SIG-M5 treated with dmso at 0.1 percent for 504 hours (cell line): ENCODE data around the gene SND1.

Experiments used
- DNase-seq: peaks from one replicate; lab custom pipeline; 2025; ENCODE audit not compliant: unreplicated experiment; lab: John Stamatoyannopoulos, UW

Gene SND1

DNA sequence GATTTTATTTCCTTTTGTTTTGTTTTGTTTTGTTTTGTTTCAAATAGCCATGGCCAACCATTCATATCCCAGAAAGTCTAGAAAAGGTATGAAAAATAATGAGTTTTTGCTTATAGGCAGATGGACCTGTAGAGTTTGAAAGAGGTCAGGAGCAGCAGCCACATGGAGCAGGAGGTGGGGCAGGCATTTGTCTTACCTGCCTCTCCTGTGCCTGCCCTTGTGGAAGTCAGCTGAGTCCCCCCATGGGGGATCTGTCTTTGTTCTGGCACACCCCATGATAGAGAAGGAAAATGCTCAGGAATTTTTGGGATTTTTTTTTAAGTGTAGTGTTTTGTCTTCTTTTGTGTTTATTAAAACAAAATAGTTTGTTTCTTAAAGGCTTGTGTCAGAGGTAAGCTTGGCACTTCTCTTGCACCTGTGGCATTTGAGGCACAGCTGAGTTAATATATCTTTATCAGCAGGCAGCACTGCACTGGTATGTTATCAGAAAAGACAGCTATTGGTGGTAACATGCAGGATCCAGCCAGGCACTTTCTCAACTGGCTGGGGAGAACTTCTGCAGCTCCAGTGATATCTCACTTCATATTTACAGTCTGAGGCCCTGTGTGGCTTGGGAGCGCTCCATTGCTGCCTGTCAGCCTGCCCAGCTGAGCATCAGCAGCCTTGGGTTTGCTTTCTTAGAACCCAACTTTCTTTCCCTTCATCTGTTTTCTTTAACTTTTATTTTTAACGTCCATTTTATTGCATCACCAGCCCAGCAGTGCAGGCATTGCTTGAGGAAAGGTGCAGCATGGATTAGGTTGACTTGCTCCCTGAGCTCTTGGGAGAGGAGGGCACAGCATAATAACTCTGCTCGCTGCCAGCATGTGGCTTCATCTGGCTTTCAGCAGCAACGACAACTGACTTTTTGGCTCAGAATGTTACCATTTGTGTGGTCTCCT lies 334.9 kb downstream of the SND1 start:
- no peak for DNase-seq

DNA sequence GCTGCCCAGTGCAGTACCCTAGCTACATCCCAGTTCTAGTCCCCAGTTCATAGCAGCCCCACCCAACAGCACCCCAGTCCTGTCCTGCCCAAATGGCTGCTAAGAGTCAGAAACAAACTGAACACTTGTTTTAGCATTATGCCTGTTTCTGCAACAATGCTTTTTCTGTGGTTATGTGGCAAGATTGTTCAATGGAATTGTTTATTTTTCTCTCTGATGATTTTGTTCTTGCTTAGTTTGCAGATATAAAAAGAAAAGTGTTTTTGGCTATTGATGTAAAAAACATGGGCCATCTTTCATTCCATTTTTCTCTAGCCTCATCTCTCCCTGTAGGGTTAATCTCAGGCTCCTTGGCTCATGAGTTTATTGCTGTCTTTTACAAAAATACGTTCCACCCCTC lies 336.8 kb downstream of the SND1 start:
- no peak for DNase-seq

DNA sequence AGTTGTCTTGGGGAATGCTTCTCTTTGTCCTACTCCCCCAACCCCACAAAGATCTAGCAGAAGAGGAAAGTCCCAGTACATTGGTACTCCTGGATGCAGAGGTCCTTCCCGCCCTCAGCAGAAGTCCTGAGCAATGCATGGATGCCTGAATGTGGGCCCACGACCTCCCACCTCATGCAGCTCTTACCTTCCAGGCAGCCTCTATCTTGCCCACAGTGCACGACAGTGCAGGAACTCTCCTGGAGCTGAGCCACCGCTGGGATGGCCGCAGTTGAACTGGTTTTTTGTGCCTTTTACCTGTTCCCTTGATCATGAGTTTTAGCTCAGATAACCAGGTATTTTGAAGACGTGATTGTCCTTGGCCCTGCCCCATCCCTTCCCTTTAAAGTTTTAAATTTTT lies 341.3 kb downstream of the SND1 start:
- no peak for DNase-seq

DNA sequence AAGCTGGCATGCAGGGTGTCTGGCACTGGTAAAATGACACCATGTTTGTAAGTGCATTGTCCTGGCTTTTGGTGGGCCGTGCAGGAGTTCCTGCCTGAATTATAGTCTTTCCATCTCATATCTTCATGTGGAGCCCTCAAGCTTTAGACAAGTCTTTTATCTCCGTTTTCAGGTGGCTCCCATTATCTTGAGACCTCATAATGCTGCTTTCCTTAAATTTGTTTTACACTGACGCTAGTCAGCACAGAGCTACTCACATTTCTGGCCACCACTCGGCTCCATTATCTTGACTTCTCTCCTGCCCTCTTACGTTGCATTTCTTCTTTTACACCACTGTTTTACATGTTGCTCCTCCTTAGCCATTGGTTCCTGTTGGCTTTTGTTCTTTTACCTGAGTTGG lies 342.0 kb downstream of the SND1 start:
- DNase-seq = no peak

DNA sequence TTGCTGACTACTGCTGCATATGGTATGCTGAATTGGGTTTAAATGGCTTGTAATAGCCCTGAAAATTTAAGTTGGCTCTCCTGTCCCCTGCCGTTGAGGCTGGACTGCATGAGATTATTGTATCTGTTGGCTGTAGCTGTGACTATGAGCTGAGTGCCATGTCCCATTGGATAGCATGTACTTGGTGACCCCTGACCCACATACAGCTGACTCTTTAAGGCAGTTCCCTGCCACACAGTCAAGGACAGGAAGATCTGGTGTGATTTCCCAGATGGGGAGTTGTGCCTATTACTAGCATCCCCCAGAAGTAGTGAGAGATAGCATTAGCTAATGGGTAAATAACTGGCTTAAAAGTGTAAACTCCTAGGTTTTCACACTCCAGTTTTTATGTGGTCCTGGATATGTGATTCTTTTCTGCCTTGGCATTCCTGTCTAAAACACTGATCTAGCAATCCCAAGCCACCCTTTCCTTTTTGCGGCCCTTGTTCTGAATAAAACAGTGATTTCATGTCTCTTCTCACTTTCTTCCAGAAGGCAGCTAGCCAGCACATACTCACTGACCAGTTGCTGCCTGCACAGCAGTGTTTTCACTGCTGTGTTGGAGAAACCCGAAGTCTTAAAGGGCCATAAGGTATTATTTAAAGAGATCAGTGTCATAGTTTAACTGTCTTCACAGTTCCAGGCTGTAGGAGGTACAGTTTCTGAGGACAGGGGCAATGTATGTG lies 343.3 kb downstream of the SND1 start:
- DNase-seq = no peak

DNA sequence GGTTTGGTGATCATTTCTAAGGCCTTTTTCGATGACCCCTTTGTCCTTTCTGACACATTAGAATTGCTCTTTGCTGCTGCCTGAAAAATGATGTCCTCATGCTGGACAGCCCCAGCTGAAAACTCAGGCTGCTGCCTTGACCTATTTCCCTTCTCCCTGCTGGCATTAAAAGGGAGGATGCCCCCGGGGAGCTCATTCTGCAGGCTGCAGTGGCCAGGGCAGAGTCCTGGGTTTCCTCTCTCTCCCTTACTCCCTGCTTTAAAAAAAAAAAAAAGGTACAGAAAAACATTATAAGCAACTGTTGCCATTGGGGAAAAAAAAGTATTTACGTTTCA lies 343.9 kb downstream of the SND1 start:
- no peak for DNase-seq

DNA sequence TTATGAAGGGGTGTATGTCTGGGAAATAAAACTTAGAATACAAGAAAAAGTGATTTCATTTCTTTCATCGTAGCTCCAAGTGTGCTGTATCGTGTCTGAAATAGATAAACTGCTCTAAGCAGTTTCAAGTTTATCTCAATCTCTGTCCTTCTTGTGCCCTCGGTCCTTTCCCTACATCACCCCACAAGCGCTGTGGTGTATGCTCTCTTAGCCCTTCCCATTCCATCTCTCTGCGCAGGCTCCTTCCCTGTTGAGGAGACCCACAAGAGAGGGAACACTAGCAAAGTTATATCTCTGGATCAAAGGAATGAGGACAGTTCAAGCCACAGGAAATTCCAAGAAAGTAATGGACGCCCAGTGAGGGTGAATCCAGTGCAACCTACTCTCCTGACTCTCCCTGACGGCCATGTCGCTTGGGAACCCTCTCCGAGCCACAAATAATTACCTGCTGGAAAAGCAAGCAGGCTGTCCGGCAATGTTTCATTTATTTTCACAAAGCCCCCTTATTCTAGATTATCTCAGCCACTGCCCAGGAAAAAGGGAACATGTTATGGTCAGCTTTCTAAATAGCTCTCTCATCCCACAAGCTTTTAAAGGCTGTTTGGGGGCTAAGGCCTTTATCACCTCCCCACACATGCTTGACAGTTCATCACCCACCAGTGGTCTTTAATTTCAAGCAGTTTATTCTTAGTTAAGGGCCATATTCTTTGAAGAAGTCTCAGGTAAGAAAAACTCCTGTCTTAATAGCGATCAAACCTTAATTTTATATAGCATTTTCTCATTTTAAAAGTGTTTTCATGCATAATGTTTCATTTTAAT lies 344.5 kb downstream of the SND1 start:
- no peak for DNase-seq

DNA sequence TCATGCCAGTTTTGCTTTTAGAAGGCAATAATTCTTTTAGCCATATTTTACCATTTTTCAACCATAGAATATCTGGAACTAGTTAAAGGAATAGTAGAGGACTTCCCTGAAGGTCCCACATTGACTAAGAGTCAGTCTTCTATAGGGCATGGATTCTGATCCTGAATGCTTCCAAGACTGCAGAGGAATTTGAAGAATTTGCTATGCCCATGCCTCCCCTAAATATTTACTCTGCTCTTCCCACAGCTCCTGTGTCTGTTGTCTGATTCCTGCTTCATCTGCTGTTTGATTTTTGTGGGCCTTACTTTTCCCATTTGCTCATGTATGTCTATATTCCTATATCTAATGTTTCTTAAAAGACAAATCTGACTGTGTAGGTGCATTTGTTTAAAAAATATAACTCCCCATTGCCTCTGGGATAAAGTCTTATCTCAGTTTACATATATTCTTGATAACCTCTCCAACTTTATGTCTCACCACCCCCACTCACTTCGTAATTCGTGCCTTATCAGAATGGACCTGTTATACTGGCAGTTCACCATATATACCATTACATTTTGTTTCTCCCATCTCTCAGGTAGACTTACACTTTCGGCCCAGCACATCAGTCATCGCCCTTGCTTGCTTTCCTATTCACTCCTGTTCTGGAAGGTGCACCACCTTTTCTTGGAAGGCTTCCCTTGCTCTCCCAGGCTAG lies 345.4 kb downstream of the SND1 start:
- no peak for DNase-seq

DNA sequence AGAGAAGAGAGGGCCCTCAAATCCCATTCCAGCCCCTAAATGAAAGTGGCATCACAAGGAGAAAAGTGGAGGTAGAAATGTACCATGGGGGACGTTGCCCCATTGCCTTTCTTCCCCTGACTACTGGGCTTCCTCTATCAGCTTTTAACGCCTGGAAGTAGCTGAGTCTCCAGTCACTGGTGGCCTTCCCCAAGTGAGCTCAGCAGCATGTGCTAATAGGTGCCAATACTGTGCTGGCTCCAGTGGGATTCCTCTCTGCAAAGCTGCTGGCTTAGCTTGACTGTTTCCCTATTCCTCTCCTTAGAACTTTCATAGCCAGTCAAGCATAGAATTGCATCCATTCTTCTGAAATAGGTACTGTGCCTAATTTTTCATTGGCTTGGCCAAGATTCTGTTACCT lies 346.7 kb downstream of the SND1 start:
- DNase-seq = no peak

DNA sequence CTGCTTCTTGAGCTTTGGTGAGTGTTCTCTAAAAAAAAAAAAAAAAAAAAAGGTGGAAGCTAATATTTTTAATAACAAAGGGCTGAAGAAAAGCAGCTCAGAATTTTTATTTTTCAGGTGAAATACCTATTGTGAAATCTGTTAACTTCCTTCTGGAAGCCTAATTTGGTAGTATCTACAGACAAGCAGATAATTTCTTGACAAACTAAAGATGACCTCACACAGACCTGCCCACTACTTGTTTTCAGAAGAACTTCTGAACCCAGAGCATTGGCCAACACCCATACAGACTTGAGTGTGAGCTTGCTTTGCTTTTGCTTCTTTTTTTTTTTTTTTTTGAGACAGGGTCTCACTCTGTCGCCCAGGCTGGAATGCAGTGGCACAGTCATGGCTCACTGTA lies 348.1 kb downstream of the SND1 start:
- no peak for DNase-seq

DNA sequence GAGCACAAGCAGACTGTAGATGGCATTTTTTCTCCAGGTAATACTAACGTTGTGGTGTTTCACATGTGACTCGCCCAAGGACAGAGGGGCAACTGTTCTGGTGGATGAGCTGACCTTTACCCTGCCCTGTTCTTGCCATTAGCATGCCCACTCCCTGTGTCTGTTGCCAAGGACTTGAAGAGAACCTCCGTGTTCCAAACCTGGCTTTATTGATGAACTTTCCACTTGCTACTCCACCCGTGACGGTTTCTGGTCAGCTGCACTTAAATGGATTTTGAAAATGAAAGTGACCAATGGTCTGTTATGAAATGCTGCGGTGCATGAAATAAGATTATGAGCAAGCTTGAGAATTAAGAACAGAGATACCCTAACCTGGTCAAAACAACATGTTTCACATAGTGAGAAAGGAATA lies 348.9 kb downstream of the SND1 start:
- DNase-seq = no peak

DNA sequence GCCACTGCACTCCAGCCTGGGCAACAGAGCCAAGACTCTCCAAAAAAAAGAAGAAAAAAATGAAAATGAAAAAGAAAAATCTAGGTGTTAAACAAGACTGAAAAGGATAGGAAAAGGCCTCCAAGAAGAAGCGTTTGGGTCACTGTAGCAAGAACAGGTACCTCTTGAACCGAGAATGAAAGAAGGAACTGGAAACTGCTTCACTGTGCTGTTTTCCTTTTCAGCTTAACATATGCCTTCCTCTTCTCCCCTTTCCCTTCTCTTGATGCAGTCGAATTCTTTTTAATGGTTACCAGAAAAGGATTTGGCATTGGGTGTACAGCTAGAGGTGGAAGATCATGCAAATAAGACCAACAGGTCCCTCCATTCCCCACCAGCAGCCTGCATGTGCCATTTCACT lies 351.2 kb downstream of the SND1 start:
- DNase-seq = no peak

DNA sequence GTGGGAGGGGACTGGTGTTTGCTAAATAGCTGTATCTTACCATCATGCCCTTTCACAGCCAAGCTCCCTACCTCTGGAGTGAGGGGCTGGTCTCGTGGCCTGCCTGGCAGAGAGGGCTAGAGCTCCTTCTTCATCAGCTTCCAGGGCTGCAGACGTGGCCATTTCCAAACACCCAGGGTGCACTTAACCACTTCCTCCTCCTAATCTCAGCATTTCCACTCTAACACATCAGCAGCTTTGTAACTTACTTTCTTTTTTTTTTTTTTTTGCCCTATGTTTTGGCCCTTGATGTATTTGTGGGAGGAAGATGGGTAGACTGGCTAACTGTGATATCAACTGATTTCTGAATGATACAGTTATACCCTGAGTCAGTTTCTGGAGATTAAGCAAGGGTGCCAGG lies 351.8 kb downstream of the SND1 start:
- no peak for DNase-seq

DNA sequence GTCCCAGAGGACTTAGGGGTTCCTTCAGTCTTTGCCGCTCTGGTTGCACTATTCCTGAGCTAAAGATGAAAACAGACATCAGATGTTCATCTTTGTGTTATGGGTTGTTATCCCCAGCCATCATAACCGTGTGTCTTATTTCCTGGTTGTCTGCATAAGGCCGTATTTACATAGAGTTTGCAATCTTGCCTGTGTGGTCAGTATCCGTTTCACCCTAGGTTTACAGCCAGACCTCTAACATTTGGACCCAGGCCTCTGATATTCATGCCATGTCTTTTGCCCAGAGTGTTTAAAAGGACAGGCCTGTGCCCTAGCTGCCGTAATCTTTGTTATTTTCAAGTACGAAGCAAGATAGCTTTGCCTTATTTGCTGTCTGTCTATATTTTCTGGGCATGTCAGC lies 352.6 kb downstream of the SND1 start:
- DNase-seq = no peak

DNA sequence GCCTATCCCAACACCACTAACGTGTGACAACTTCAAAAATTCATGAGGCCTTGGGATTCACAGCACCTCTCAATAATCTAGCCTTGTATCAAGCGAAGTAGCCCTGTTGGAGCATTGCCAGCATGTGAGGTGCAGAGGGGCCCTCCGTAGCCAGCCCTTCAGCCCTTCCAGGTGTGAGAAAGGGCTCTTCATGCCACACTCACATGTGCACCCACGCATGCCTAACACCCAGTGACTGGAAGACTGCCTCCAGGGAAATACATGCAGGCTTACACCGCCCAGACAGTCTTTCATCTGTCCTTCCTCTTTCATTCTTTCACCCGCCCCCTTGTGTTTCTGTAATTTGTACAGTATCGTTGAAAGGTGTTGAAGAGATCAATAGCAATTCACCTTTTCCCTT lies 353.1 kb downstream of the SND1 start:
- no peak for DNase-seq

DNA sequence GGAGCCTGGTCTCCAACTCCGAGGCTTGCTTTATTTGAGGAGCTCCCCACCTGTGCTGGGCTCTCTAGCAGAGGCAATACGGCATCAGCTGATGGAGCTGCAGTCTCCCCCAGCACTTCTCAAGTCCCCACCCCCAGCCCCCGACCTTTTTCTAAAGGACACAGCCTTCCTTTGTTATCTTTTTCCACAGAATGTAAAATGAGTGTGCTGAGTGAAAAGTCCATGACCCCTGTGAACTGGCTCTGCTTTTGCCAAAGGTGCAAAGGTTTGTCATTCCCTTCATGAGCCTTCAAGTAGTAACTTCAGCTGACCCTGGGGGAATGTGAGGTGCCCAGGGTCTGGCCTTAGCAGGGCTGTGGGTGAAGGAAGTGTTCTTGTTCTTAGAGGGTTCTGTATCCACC lies 353.8 kb downstream of the SND1 start:
- DNase-seq = no peak

DNA sequence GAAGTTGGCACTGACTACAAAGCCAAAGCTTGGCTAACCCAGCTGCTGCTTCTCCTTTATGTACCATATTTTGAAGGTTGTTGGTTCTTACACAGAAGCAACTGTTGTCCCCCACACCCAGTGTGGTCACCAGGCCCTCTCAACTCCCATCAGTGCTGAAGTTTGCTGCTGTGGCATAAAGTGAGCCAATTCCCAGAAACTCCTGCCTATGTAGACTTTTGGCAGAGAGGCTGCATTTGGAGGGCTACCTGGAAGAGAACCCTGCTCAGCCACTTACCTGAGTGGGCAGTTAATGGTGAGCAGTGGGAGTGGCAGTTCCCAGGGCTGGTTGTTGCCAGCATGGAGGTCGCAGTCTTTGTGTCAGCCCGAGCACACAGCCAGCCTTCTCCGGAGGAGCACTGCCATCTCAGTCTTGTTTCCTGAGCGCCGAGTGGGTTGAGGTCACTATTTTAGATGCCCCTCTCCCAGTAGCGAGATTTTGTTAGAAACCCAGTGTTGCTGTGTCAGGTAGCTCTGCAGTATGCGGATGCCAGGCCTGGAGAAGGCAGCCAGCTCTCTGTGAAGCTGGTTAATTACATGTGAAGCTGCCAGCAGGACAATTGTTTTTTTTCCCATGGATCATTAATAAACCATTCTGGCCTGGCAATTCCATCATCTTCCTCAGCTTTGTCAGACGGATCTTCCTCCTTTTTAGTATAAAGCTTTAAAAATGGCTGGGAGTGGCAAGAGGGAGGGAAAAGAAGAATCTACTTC lies 354.7 kb downstream of the SND1 start:
- DNase-seq = no peak

DNA sequence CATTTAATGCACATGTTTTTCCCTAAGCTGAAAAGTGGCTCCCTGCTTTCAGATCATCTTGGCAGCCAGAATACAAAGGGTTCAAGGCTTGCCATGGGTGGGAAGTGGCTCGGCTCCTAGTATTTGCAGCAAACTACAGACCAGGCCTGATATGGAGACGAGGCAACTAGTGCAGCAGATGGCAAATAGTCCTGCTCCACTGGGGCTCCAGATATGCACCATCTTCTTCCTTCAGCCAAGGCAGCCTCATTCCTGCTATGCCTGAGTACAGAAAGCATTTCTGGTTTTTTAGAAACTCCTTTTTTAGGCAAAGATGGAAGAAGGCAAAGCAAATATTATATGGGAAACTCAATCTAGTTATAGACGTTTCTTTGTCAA lies 355.3 kb downstream of the SND1 start:
- no peak for DNase-seq

DNA sequence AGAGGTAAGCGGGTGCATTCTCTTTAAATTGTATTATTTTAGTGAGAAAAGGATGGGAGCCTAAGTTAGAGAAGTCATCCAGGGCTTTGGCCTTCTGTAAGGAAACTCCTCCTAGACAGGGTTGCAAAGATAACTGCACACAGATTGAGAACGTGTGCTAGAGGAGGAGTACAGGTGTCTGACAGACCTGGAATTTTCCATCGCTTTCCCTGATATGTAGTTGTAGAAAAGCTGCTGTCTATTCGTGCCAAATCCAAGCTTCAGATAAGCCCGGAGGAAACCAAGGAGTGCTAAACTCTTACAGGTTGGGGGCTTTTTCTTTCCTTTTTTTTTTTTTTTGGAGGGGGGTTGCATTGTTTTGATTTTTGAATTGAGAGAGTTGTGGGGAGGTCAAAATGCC lies 356.1 kb downstream of the SND1 start:
- no peak for DNase-seq

DNA sequence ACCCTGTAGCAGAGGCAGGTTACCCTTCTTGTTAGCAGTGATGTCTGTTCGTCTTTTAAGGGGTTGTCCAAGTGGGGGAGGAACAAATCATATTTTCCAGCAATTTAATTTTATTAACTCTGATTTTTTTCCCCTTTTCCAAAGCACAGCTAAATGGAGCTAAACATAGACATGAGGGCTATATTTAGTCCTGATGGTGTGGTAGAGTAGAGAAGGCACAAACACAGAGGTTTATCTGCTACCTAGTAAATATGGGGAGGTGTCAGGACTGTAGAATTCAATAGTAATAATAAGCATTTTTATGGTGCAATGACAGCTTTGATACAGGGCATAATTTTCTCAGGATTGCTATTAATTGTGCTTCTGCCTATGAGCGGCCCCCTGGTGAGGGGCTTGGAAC lies 356.8 kb downstream of the SND1 start:
- no peak for DNase-seq
